Astrocyte of the spinal cord (primary cell): ENCODE results near the gene ACSL1.
"Not testable (repeated sequence)": the region's sequence is repeated elsewhere in the genome, so short reads cannot be mapped to it uniquely, and the experiment has no call there.

ENCODE experiments used
- DNase-seq: peaks from one replicate; pipeline ENCODE4 v3.0.0; 2011; ENCODE audit warnings: low read depth, low spot score
- H3K4me3 ChIP-seq: 2 replicates; pipeline ENCODE4 v1.5.1; 2011; ENCODE audit warnings: low read depth, mild to moderate bottlenecking, low read length, moderate library complexity
- CTCF ChIP-seq: IDR thresholded peaks from 2 replicates; pipeline ENCODE4 v1.5.1; 2012; ENCODE audit warnings: low read depth, mild to moderate bottlenecking, low read length, inconsistent platforms
- in situ Hi-C: cut with HindIII; loops from 2 replicates; pipeline ENCODE4 v1.10.0; 2017; ENCODE audit warnings: low sequenced_read_pairs

ACSL1 gene

DNA sequence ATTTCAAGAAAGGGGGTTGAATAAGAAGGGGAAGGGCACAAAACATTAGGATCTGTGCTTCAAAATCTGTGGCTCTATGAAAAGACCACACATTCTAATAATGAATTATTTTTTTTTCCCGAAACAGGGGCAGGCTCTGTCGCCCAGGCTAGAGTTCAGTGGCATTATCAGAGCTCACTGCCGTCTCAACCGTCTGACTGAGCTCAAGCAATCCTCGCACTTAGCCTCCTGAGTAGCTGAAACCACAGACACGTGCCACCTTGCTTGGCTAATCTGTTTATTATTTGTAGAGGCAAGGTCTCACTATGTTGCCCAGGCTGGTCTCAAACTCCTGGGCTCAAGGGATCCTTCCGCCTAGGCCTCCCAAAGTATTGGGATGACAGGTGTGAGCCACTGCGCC lies 33.4 kb downstream of the ACSL1 start:
- TF ChIP-seq CTCF = no peak
- in situ Hi-C loops = no loop called here
- no peak overlapping the region for H3K4me3 ChIP-seq
- peak; percentile 50 for DNase-seq

DNA sequence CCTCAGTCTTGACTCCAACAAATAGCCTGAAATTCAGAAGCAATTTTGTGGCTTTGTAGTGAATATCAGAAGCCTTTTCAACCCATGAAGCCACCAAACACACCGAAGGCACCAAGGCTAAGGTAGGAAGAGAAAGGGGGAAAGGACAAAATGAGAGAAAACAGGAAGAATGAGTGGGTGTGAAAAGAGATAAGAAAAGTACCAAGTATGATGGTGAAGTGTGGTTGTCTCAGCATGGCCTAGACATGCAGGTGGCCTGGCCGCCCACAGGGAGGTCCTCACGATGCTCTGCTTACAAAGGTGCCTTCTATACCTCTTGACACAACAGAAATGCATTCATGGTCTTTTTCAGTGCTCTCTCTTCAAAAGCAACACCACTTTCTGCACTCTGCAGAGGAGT lies 34.9 kb downstream of the ACSL1 start:
- TF ChIP-seq CTCF = no peak
- H3K4me3 ChIP-seq = no peak overlapping the region
- in situ Hi-C loops = no loop called here
- DNase-seq = no peak

GRCh38 chr4:184787766-184788503 lies 37.8 kb downstream of the ACSL1 start:
- DNase-seq = no peak
- TF ChIP-seq CTCF = no peak
- in situ Hi-C loops = no loop called here
- H3K4me3 ChIP-seq = no peak overlapping the region

DNA sequence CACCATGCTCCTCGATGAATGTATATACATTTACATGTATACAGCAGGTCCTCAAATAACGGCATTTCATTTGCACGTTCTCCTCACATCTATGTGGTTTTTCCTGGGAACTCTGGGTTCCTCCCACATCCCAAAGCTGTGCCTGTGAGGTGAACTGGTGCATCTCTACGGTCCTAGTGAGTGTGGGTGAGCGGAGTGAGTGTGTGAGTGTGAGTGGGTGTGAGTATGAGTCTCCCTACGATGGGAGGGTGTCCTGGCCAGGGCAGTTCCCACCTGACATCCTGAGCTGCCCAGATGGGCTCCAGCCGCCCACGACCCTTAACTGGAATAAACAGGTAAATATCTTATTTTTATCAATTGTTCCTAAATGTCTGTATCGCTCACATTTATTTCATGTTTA lies 40.0 kb downstream of the ACSL1 start:
- TF ChIP-seq CTCF = no peak
- in situ Hi-C loops = no loop called here
- H3K4me3 ChIP-seq = no peak overlapping the region
- no peak for DNase-seq

DNA sequence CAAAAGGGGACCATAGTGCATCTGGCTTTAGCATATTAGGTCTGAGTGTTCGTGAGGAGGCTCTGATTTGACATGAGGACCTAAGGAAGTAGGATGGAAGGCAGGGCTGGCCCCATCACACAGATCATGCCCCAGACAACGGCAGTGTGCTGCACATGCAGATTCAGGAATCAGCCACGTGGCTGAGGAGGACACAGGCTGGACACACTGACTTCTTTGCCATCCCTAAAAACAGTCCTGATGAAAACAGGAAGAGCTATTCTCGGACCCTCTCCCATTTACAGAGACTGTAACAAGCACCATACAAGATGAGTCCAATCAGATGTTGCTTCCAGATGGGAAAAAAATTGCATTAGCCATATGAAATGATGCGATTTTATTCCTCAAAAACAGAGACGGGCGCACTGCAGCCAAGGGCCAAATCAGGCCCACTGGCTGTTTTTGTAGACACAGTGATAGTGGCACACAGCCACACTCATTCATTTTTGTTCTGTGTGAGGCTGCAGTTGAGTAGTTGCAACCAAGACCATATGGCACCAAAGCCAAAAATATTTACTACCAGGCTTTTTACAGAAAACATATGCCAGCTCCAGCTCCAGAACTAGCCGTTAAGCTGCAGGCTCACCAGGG lies 41.0 kb downstream of the ACSL1 start:
- in situ Hi-C loops = no loop called here
- no peak for TF ChIP-seq CTCF
- no peak overlapping the region for H3K4me3 ChIP-seq
- no peak for DNase-seq

GRCh38 chr4:184782731-184783373 lies 42.9 kb downstream of the ACSL1 start:
- TF ChIP-seq CTCF = no peak
- no peak overlapping the region for H3K4me3 ChIP-seq
- in situ Hi-C loops = no loop called here
- DNase-seq = no peak

GRCh38 chr4:184779160-184779559 lies 46.6 kb downstream of the ACSL1 start:
- in situ Hi-C loops, H3K4me3 ChIP-seq, DNase-seq: not testable (repeated sequence)
